Stimulated activated naive CD4-positive, alpha-beta T cell treated with Interleukin-2 at 50 U/mL for 16 hours (primary cell): ENCODE data around the gene HIPK2.

ENCODE experiments used
- DNase-seq: peaks from one replicate; lab custom pipeline; 2025; lab: John Stamatoyannopoulos, UW

Gene HIPK2

GRCh38 chr7:139650429-139651100 is 127.2 kb downstream of the HIPK2 start:
- DNase-seq: no peak

DNA sequence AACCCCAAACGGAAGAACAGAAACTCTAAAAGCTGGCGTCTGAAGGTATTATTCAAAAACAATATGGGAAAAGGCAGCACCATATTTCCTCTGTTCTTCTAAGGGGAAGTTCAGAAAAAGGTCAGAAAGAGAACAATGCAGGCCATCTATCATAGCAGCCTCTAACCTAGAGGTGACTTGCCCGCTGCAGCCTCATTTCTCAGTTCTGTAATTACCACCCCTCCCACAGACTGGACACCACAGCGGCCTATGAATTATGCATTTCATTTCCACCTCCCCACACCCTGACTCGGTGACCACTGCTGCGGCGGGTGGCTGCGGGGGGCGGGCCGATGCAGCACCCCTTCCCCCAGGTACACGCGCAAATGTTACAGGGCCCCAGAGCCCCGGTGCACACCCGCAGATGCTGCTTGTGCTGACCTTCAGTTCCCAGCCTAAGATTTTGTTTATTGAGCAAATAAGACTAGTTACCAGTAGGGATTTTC is 128.8 kb downstream of the HIPK2 start:
- peak; percentile 5 for DNase-seq

DNA sequence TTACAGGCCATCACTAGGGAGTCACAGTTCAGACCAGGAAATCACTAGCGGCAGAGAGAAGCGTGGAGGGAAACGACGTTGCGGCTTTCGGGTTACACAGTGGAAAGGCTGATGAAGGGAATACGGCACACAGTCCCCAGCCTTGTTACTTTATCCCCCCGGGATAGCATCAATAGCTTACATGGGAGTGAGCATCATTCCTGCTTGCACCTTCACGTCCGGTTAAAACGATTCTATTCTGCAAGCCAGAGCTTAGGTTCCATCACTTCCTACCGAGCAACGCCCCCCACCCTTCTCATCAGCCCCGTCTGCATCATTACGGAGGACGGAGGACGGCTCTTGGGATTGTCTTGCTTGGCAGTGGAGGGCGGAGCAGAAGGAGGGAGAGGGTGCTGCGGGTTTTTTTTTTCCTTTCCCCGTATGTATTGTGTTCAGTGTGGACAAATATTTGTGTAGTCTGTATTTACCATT is 129.4 kb downstream of the HIPK2 start:
- DNase-seq: no peak

GRCh38 chr7:139647814-139648390 is 129.9 kb downstream of the HIPK2 start:
- DNase-seq: no peak

DNA sequence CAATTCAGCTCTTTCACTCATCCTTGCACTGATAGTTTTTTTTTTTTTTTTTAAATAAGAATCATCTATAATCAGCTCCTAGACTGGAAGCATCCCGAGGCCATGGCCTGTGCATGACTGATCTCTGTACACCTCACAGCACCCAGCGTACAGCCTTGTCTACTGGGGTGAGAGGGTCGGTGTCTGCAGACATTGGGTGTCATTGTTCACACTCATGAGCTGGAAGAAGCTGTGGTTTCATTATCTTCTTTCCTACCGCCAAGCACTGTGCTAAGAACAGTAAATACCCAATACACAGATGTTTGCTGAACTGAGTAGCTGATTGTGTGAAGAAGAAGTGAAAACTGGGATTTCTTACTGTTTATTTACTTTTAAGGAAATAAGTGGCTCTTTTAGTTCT is 130.7 kb downstream of the HIPK2 start:
- DNase-seq: no peak

GRCh38 chr7:139646566-139646965 is 131.2 kb downstream of the HIPK2 start:
- DNase-seq: no peak

- peak; percentile 74 for DNase-seq
Observed at GRCh38 chr7:139645572-139646523, 131.9 kb downstream of the HIPK2 start.

GRCh38 chr7:139643951-139644585 is 133.7 kb downstream of the HIPK2 start:
- no peak for DNase-seq

GRCh38 chr7:139642283-139642682 is 135.5 kb downstream of the HIPK2 start:
- no peak for DNase-seq

DNA sequence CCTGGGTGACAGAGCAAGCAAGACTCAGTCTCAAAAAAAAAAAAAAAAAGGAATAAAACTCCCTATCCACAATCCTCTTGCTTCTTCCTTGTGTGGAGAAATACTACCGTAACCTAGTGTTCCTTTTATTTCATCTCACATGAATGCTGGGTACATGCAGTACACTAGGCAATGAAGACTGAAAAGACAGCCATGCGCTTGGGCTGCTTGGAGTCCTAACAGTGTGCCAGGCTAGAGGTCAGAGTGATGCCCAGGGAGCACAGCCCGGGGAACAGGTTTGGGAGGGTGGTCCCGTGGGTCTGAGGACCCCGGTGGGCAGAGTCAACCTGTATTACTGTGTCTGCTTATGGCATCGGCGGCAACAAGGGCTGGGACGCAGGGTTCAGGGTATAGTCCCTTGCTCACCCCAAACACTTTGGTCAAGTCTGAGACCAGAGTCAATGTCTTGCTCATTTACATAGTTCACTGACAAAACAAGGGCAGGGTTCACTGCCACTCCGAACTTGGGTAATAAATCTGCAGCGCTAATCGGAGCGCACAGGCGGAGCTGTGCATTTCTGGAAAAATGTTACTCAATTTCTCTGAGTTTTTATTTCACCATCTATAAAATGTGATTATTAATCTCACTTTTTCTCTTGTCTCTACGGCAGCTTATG is 136.3 kb downstream of the HIPK2 start:
- DNase-seq: no peak

DNA sequence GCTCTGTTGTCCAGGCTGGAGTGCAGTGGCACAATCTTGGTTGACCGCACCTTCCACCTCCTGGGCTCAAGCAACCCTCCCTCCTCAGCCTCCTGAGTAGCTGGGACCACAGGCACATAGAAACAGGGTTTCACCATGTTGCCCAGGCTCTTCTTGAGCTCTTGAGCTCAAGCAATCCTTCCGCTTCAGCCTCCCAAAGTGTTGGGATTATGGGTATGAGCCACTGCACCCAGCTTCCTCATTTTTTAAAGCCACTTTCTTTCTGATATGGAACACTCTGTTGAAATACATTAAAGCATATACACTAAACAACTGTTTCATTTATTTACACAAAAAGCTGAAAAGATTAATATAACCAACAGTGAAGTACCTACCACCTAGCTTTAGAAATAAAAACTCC is 137.1 kb downstream of the HIPK2 start:
- DNase-seq: no peak

DNA sequence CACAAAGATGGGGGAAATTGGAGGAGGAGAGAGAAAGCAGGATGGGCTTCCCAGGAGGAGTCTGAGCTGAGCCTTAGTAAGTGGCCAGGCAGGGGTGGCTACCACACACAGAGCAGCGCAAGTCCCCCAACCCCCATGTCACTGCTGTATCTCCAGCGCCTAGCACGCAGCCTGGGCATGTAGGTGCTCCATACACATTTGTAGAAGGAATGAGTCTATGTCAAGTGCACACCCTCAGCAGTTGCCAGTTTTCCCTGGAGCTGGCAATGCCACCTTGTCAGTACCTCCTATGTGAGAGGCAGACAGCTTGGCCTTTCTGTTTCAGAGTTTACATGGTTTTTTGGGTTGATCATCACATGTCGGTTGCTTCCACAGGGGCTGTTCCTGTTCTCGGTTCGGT is 138.2 kb downstream of the HIPK2 start:
- DNase-seq: no peak

DNA sequence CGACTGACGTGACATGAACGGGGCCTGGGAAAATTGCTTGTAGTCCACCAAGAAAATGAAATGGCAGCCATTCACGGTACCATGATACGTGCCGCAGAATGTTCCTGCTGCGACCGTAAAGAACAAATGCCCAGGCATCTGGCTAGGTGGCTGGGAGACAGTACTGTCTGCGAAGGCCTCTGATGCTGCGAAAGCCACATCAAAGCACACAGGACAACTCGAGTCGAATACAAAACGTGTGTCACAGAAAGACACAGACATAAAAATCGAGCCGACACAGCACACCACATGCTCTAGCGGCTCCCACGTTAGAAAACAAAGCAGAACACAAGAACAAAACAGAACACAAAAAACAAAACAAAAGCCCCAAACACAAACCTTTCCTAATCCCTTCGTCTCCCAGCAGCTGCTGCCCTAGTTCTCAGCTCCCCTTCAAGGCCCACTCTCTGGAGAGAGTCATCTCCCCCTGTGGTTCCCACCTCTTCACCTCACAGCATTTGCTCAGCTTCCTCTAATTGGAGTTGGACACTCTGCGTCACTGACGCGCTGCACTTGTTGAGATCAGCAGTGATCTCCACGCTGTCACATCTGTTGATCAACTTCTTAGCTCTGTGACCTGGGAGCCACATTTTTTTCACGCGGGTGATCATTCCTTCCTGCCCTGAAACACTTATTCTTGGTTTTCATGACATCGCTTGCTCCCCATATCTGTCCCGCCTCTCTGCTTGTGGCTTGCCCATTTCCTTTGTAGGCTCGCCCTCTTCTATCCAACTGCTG is 142.1 kb downstream of the HIPK2 start:
- DNase-seq: peak; percentile 50

GRCh38 chr7:139634087-139634486 is 143.7 kb downstream of the HIPK2 start:
- DNase-seq: no peak

DNA sequence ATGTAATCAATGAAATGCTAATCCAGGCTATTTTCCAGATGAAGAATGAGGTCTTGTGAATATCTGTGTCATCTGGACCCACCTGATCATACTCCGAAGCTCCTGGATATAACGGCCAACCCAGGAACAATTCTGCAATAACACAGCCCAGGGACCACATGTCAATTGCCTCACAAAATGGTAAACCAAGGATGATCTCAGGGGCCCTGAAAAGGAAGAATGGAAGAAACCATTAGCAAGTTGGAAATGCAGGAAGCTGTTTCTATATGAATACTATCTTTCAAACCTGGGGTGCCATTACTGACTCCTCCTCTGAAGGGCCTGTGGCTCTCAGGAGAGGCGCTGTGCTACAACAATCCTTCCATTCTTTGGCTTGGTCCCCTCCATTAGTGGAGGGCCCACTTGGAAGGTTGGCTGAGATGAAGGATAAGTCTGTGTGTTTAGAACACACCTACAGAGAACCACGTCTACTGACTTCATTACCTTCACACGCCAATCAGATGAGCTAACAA is 146.2 kb downstream of the HIPK2 start:
- no peak for DNase-seq

DNA sequence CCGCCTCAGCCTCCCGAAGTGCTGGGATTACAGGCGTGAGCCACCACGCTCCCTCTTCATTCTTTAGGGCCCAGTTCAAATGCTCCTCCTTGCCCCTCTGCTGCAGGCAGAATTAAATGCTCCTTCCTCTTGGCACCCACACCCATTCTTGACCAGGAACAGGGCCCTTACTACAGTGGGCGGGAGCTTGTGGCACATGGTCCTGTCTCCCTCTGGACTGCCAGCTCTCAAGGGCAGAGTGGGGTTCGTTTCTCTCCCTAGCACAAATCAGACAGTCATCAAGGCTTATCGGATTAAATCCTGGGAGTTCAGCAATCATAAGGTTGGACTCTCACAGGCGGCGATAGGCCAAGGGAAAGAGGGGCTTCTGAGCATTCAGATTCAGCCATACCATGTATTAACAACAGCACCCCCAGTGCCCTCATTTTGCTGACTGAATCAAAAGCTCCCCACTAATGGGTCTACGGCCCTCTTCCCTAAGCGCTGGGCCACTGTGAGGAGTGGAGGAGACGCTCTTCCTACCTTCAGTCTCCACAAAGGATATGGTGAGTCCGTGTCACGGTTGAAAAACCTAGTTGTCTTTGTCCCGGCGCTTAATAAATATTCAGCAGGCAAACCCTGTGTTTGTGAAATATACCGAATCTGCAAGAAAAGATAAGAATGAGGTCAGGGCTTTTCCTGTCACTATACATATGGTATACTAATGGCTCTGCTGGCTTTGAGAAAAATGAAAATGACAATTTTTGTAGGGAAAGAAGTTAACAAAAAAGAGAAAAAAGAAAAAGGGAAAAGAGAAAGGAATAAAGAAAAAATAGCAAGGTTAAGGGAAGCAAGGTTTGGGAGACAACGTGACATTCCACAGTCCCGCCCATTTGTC is 146.9 kb downstream of the HIPK2 start:
- no peak for DNase-seq

GRCh38 chr7:139629392-139630082 is 148.3 kb downstream of the HIPK2 start:
- DNase-seq: no peak

DNA sequence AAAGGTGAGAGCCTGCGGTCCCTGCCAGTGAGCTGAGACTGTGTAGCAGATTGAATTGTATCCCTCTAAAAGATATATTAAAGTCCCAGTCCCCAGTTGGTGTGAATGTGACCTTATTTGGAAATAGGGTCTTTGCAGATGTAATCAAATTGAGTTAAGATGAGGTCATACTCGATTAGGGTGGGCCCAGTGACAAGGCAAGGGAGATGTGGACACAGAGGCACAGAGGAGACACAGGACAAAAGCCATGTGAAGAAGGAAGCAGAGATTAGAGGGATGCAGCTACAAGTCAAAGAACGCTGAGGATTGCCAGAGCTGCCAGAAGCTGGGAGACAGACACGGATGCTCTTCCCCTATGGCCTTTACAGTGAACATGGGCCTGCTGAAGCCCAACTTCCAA is 150.0 kb downstream of the HIPK2 start:
- DNase-seq: no peak

DNA sequence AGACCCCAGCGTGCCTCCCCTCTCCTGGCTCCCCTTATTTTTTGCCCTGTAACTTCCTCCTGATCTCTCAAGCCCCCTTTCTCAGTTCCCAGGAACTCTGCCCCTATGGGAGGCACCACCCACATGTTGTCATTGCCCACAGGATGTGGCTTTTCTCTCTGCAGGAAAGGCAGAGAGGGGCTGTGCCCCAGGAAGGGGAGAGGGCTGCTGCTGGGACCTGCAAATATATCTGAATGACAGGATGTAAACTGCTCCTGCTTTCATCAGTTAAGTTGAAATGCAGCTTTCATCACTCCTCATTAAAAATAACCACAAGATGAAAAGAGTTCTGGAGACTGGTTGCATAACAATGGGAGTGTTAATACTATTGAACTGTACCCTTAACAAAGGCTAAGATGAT is 151.0 kb downstream of the HIPK2 start:
- DNase-seq: no peak
